ENCODE measurements around the gene DLGAP1. TPM values are rescaled to one million over a fixed set of nuclear protein-coding genes. Genes with fewer than 3 reads are reported as not detected.

Gene DLGAP1
- total and polyA plus RNA-seq, 4 donors = 0.54 to 11.8 (median 3.1) TPM

DNA sequence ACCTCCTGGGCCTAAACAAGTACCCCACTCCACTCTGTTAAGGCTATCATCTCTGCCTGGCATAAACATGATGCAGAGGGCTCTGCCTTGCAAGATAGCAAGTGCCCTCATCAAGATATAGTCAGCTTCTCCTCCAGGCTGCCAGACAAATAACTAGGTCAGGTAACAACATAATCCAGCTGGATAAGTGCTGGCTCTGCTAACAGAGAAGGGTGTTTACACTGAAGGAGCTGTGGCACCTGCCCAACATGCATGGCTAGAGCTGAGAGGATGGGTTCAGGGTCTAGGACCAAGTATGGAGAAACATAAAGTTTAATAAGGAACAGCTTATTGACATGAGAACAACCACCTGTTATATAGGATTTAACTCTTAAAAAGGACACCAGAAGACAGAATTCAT is 42.8 kb downstream of the DLGAP1 start:
- TF ChIP-seq, protein P1, sequence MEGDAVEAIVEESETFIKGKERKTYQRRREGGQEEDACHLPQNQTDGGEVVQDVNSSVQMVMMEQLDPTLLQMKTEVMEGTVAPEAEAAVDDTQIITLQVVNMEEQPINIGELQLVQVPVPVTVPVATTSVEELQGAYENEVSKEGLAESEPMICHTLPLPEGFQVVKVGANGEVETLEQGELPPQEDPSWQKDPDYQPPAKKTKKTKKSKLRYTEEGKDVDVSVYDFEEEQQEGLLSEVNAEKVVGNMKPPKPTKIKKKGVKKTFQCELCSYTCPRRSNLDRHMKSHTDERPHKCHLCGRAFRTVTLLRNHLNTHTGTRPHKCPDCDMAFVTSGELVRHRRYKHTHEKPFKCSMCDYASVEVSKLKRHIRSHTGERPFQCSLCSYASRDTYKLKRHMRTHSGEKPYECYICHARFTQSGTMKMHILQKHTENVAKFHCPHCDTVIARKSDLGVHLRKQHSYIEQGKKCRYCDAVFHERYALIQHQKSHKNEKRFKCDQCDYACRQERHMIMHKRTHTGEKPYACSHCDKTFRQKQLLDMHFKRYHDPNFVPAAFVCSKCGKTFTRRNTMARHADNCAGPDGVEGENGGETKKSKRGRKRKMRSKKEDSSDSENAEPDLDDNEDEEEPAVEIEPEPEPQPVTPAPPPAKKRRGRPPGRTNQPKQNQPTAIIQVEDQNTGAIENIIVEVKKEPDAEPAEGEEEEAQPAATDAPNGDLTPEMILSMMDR (IDR thresholded peaks at IDR 0.05; ENCODE audit: control extremely low read depth, extremely low read depth) = no peak
- no peaks in the 10 kb centered on the region for H3K9me3 ChIP-seq (ENCODE audit: control insufficient read depth in 4 of 4, insufficient read depth in 3 of 4, low read length in 3 of 4)
- no peak overlapping the region for H3K27ac ChIP-seq (ENCODE audit: low read depth in 1 of 2, low read length in 1 of 2)
- H3K27me3 ChIP-seq (ENCODE audit: control insufficient read depth in 3 of 3, insufficient read depth in 3 of 3, low read length in 2 of 3) = no peaks in the 10 kb centered on the region
- H3K36me3 ChIP-seq (ENCODE audit: control insufficient read depth in 4 of 4, insufficient read depth in 4 of 4, low read length in 4 of 4) = no peaks in the 10 kb centered on the region
- H3K4me1 ChIP-seq (ENCODE audit: control insufficient read depth in 5 of 5, insufficient read depth in 5 of 5, low read length in 5 of 5) = peaks cover 0 to 15% (median 0%) of the 10 kb centered on the region in 5 donors
- DNase-seq (no peak), ATAC-seq (ENCODE audit: insufficient read depth, low FRiP score) (no peak)
- no peak overlapping the region for H3K4me3 ChIP-seq
- H3K9ac ChIP-seq (ENCODE audit: insufficient read depth in 1 of 2, low read length in 2 of 2) = no peak overlapping the region

DNA sequence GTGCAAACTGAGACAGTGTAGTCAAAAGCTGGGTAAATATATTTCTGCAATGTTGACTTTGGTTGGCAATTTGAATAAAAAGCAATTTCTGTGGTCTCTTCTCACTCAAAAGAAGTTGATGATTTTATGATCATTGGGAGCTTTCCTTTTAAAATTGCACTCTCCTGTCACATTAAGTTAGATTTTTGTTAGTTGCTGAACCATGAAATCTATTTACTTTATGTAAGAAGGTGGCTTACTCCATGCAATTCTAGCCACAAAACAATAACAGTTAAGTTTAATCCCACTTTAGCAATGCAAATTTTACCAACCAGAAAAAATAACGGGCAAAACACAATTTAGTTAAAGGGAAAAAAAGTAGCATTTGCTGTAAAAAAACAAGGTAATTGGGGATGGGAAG is 48.3 kb downstream of the DLGAP1 start:
- WGBS, 2 donors = 64 to 74% methylated on average over 1 of the region's 1 CpG
- no peak for ATAC-seq (ENCODE audit: insufficient read depth, low FRiP score)
- Histone ChIP-seq H3K9ac (ENCODE audit: insufficient read depth in 1 of 2, low read length in 2 of 2) (no peak overlapping the region), H3K4me3 (no peak overlapping the region), H3K27ac (ENCODE audit: low read depth in 1 of 2, low read length in 1 of 2) (no peak overlapping the region), H3K27me3 (ENCODE audit: control insufficient read depth in 3 of 3, insufficient read depth in 3 of 3, low read length in 2 of 3) (no peaks in the 10 kb centered on the region), H3K4me1 (ENCODE audit: control insufficient read depth in 5 of 5, insufficient read depth in 5 of 5, low read length in 5 of 5) (peaks cover 0 to 1% (median 0%) of the 10 kb centered on the region in 5 donors), H3K9me3 (ENCODE audit: control insufficient read depth in 4 of 4, insufficient read depth in 3 of 4, low read length in 3 of 4) (no peaks in the 10 kb centered on the region), H3K36me3 (ENCODE audit: control insufficient read depth in 4 of 4, insufficient read depth in 4 of 4, low read length in 4 of 4) (no peaks in the 10 kb centered on the region)
- TF ChIP-seq, protein P1 (IDR thresholded peaks at IDR 0.05; ENCODE audit: control extremely low read depth, extremely low read depth) = no peak
- no peak for DNase-seq

DNA sequence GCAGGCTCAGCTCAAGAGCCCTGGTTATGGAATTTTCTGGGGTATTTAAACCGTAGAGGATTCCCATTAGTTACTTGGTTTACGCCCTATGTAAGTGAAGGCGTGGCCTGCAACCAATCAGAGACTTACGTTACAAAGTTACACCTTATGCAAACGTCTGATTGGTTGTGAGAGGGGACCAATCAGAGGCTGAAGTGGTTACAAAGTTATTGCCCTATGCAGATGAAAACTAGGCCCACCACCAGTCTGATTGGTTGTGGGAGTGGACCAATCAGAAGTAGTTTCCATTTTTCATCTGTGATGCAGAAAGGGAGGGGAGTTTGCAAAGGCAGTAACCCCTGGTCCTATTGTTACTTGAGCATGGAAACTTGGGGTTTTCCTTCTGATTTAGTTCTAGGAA is 49.1 kb downstream of the DLGAP1 start:
- Histone ChIP-seq H3K27ac (ENCODE audit: low read depth in 1 of 2, low read length in 1 of 2) (no peak overlapping the region), H3K9ac (ENCODE audit: insufficient read depth in 1 of 2, low read length in 2 of 2) (no peak overlapping the region), H3K4me1 (ENCODE audit: control insufficient read depth in 5 of 5, insufficient read depth in 5 of 5, low read length in 5 of 5) (peaks cover 0 to 7% (median 0%) of the 10 kb centered on the region in 5 donors), H3K4me3 (no peak overlapping the region), H3K9me3 (ENCODE audit: control insufficient read depth in 4 of 4, insufficient read depth in 3 of 4, low read length in 3 of 4) (no peaks in the 10 kb centered on the region), H3K27me3 (ENCODE audit: control insufficient read depth in 3 of 3, insufficient read depth in 3 of 3, low read length in 2 of 3) (no peaks in the 10 kb centered on the region), H3K36me3 (ENCODE audit: control insufficient read depth in 4 of 4, insufficient read depth in 4 of 4, low read length in 4 of 4) (no peaks in the 10 kb centered on the region)
- ATAC-seq (ENCODE audit: insufficient read depth, low FRiP score) = no peak
- TF ChIP-seq, protein P1 (IDR thresholded peaks at IDR 0.05; ENCODE audit: control extremely low read depth, extremely low read depth) = no peak
- no peak for DNase-seq
- 89 to 90% methylated on average over 5 of the region's 5 CpGs for WGBS, 2 donors

GRCh38 chr18:4403836-4404235 is 51.3 kb downstream of the DLGAP1 start:
- no peaks in the 10 kb centered on the region for H3K27me3 ChIP-seq (ENCODE audit: control insufficient read depth in 3 of 3, insufficient read depth in 3 of 3, low read length in 2 of 3)
- H3K4me3 ChIP-seq = no peak overlapping the region
- H3K4me1 ChIP-seq (ENCODE audit: control insufficient read depth in 5 of 5, insufficient read depth in 5 of 5, low read length in 5 of 5) = peaks cover 0 to 7% (median 0%) of the 10 kb centered on the region in 5 donors
- H3K36me3 ChIP-seq (ENCODE audit: control insufficient read depth in 4 of 4, insufficient read depth in 4 of 4, low read length in 4 of 4) = no peaks in the 10 kb centered on the region
- no peak overlapping the region for H3K9ac ChIP-seq (ENCODE audit: insufficient read depth in 1 of 2, low read length in 2 of 2)
- DNase-seq (no peak), ATAC-seq (ENCODE audit: insufficient read depth, low FRiP score) (no peak)
- H3K27ac ChIP-seq (ENCODE audit: low read depth in 1 of 2, low read length in 1 of 2) = no peak overlapping the region
- 61 to 72% methylated on average over 1 of the region's 1 CpG for WGBS, 2 donors
- H3K9me3 ChIP-seq (ENCODE audit: control insufficient read depth in 4 of 4, insufficient read depth in 3 of 4, low read length in 3 of 4) = no peaks in the 10 kb centered on the region
- TF ChIP-seq, protein P1 (IDR thresholded peaks at IDR 0.05; ENCODE audit: control extremely low read depth, extremely low read depth) = no peak

Data from lung (tissue), 12 donors.